Panc1 (cell line): ENCODE data around the gene GALNT4.

Experiments used
- POLR2AphosphoS5 ChIP-seq: IDR thresholded peaks from 2 replicates; pipeline ENCODE4 v1.6.1; 2012; ENCODE audit warnings: mild to moderate bottlenecking, low read depth, low read length, moderate library complexity
- TF ChIP-seq, protein P1 (sequence below): fragments of 450-650 bp; IDR thresholded peaks from 2 replicates; pipeline ENCODE4 v1.5.1; 2017; ENCODE audit warnings: mild to moderate bottlenecking

DNA sequence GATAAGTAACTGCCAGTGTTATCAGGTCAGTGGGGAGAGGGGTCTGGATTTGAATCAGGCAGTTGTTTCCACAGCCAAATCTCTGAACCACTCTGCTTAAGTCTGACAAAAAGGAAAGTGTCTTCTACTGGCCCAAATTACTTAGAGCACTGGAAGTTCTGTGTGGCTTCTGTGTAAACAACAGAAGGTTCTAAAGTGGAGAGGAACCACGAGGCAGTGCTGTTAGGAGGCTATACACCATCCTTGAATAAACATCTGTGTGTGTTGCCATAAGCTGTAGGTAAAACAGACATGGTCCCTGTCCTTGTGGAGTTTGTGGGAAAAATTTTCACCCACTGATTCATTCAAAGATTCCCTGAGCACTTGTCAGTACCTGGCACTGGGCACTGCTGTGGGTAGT is 50.0 kb downstream of the GALNT4 start:
- TF ChIP-seq, protein P1, sequence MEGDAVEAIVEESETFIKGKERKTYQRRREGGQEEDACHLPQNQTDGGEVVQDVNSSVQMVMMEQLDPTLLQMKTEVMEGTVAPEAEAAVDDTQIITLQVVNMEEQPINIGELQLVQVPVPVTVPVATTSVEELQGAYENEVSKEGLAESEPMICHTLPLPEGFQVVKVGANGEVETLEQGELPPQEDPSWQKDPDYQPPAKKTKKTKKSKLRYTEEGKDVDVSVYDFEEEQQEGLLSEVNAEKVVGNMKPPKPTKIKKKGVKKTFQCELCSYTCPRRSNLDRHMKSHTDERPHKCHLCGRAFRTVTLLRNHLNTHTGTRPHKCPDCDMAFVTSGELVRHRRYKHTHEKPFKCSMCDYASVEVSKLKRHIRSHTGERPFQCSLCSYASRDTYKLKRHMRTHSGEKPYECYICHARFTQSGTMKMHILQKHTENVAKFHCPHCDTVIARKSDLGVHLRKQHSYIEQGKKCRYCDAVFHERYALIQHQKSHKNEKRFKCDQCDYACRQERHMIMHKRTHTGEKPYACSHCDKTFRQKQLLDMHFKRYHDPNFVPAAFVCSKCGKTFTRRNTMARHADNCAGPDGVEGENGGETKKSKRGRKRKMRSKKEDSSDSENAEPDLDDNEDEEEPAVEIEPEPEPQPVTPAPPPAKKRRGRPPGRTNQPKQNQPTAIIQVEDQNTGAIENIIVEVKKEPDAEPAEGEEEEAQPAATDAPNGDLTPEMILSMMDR, result no peak
- TF ChIP-seq POLR2AphosphoS5, result no peak
